ENCODE data around the gene ATAD3A.

DNA sequence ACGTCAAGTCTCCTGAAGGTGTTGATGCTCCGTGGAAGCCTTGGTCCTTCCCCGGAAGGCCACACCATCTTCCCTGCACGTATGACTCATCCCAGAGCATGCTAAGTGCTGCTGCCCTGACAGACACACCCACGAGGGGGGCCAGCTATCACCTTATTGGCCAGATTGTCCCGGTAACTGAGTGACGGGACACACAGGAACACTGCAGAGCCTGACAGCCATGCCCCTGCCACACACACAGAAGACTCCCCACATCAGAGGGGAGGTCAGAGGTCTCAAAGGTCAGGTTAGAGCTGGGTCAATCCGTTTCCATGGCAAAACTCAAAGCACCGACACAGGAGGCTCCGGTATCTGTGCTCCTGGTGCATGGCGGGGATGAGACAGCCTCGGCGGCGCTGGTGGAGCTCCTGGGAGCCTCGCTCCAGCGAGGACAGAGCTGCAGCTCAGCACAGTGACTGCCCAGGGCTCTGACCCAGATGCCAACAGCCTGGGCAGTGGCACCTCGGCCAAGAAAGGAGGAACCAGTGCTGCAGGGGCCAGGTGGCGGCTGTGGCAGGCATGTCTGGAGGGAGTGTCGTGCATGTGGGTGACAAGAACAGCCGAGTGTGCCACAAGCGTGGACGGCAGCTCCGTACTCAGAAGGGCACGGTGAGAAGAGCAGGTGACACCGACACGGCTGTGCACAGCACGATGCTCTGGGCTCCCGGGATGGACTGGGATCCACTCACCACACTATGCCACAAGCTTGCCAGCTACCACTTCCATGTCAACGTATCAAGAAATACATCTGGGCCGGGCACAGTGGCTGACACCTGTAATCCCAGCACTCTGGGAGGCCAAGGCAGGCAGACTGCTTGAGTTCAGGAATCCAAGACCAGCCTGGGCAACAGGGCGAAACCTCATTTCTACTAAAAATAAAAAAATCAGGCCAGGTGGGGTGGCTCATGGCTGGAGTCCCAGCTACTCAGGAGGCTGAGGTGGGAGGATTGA, 43.3 kb downstream of the ATAD3A start:
- TF ChIP-seq, protein P1, sequence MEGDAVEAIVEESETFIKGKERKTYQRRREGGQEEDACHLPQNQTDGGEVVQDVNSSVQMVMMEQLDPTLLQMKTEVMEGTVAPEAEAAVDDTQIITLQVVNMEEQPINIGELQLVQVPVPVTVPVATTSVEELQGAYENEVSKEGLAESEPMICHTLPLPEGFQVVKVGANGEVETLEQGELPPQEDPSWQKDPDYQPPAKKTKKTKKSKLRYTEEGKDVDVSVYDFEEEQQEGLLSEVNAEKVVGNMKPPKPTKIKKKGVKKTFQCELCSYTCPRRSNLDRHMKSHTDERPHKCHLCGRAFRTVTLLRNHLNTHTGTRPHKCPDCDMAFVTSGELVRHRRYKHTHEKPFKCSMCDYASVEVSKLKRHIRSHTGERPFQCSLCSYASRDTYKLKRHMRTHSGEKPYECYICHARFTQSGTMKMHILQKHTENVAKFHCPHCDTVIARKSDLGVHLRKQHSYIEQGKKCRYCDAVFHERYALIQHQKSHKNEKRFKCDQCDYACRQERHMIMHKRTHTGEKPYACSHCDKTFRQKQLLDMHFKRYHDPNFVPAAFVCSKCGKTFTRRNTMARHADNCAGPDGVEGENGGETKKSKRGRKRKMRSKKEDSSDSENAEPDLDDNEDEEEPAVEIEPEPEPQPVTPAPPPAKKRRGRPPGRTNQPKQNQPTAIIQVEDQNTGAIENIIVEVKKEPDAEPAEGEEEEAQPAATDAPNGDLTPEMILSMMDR (IDR thresholded peaks at IDR 0.05), result no peak
- TF ChIP-seq POLR2A (IDR thresholded peaks at IDR 0.05), result no peak

Measured in heart left ventricle (tissue), 13 donors.